K562 (cell line): ENCODE data around the gene CRLF3. TPM values are rescaled to one million over a fixed set of nuclear protein-coding genes. Genes with fewer than 3 reads are reported as not detected.
A peak's percentile ranks its signal among the peaks of the same experiment; 100 is the strongest.

Experiments used
- BCOR ChIP-seq: fragments of 450-650 bp; IDR thresholded peaks from 2 replicates; pipeline ENCODE4 v1.6.1; 2016
- DLX4 ChIP-seq: fragments of 250-450 bp; sonication (Bioruptor Pico); IDR thresholded peaks from 2 replicates; pipeline ENCODE4 v1.6.1; 2021; ENCODE audit warnings: mild to moderate bottlenecking
- ERF ChIP-seq: fragments of 450-650 bp; formaldehyde crosslinking; IDR thresholded peaks from 2 replicates; pipeline ENCODE4 v1.4.0; 2020; ENCODE audit warnings: mild to moderate bottlenecking, mixed read lengths
- GATAD2A ChIP-seq: fragments of 450-650 bp; IDR thresholded peaks from 2 replicates; pipeline ENCODE4 v1.6.1; 2017
- L3MBTL2 ChIP-seq: fragments of 450-650 bp; IDR thresholded peaks from 2 replicates; pipeline ENCODE4 v1.6.1; 2016; ENCODE audit warnings: mild to moderate bottlenecking, moderate library complexity
- MITF ChIP-seq: IDR thresholded peaks from 2 replicates; pipeline ENCODE4 v1.6.1; 2014; ENCODE audit warnings: antibody characterized with exemption
- NR1H2 ChIP-seq: sonication (generic); formaldehyde crosslinking; IDR thresholded peaks from 2 replicates; pipeline ENCODE4 v1.4.0; 2020; ENCODE audit warnings: mild to moderate bottlenecking, missing genetic modification reagents
- PTBP1 ChIP-seq: fragments of 200-400 bp; formaldehyde crosslinking; IDR thresholded peaks from 2 replicates; pipeline ENCODE4 v1.6.1; 2017; ENCODE audit warnings: low read depth, low read length
- RFX5 ChIP-seq: IDR thresholded peaks from 2 replicates; pipeline ENCODE4 v1.6.1; 2011; ENCODE audit warnings: low read depth, mild to moderate bottlenecking, improper control_type of control experiment, low read length
- STAT6 ChIP-seq: sonication (generic); formaldehyde crosslinking; IDR thresholded peaks from 2 replicates; pipeline ENCODE4 v1.8.1; 2023; ENCODE audit warnings: mild to moderate bottlenecking, missing genetic modification reagents
- TCF3 ChIP-seq: sonication (generic); formaldehyde crosslinking; IDR thresholded peaks from 2 replicates; pipeline ENCODE4 v1.4.0; 2020; ENCODE audit warnings: mild to moderate bottlenecking, missing genetic modification reagents
- TCFL5 ChIP-seq: fragments of 250-450 bp; sonication (Bioruptor Pico); conservative IDR thresholded peaks from 2 replicates; pipeline ENCODE4 v1.6.1; 2021; ENCODE audit warnings: mild to moderate bottlenecking, moderate library complexity, matching md5 sums
- TRIM25 ChIP-seq: fragments of 450-650 bp; IDR thresholded peaks from 2 replicates; pipeline ENCODE4 v1.7.0; 2016; ENCODE audit warnings: borderline replicate concordance
- ZNF124 ChIP-seq: sonication (generic); formaldehyde crosslinking; IDR thresholded peaks from 2 replicates; pipeline ENCODE4 v1.8.1; 2022; ENCODE audit warnings: missing genetic modification reagents
- ZNF197 ChIP-seq: fragments of 200-800 bp; sonication (Bioruptor generic); IDR thresholded peaks from 2 replicates; pipeline ENCODE4 v1.6.1; 2016; ENCODE audit warnings: low read depth, missing genetic modification characterization, missing compliant biosample characterization
- ZNF512 ChIP-seq: IDR thresholded peaks from 2 replicates; pipeline ENCODE4 v1.6.1; 2016; ENCODE audit warnings: missing genetic modification characterization, missing compliant biosample characterization
- ZNF639 ChIP-seq, 2 experiments: fragments of 200-800 bp in 1 of 2; sonication (Bioruptor generic) in 1 of 2; sonication (generic) in 1 of 2; formaldehyde crosslinking in 1 of 2; IDR thresholded peaks in 1 of 2; conservative IDR thresholded peaks in 1 of 2; 2 replicates each; pipeline versions ENCODE4 v1.5.0 to v1.6.1; 2016 to 2020; ENCODE audit warnings: missing compliant biosample characterization in 1 of 2, missing genetic modification characterization in 1 of 2, missing genetic modification reagents in 1 of 2
- polyA plus RNA-seq, 8 experiments: library from polyadenylated mRNA; depleted of rRNA in 4 of 8; stranded (reverse) in 5 of 8; unstranded in 3 of 8; fragments of >200 nt; fragmentation: Nextera tagmentation in 2 of 8; fragmentation: Illumina TruSeq in 1 of 8; extraction: Ambion mirVana in 2 of 8; extraction: Trizol in 1 of 8; gene quantifications; 2 replicates each; pipeline versions ENCODE4 v1.2.1 to v1.2.3, GENCODE V29; 2011 to 2014; ENCODE audit warnings: inconsistent platforms in 1 of 8, missing spikeins in 1 of 8
- total RNA-seq, 7 experiments: library from RNA; depleted of rRNA in 6 of 7; stranded (reverse); fragments of >200 nt in 6 of 7; fragmentation: Illumina TruSeq in 2 of 7; extraction: Trizol in 2 of 7; gene quantifications; 2 replicates each; pipeline versions ENCODE4 v1.2.1 to v1.2.3, GENCODE V29; 2011 to 2021; ENCODE audit warnings: low replicate concordance in 1 of 7

Gene CRLF3
- total and polyA plus RNA-seq, 9 of the 15 experiments (the other 6 are each of a cell fraction or from before 2014, with no cell fraction given): 13.2 to 55.9 (median 29.8) TPM

- TF ChIP-seq ZNF639 (CRISPR knock-in tag; conservative IDR thresholded peaks at IDR 0.05 in 1 of 2, IDR thresholded peaks at IDR 0.05 in 1 of 2) (peak in 1 of 2 experiments; percentile 85; a peak in 2 of 4 replicates), ZNF197 (CRISPR knock-in tag) (0 out of 2 replicates have a peak, but pooled peaks have one; percentile 53), PTBP1 (0 out of 2 replicates have a peak, but pooled peaks have one; percentile 26), MITF (no peak), TCFL5 (CRISPR knock-in tag) (no peak), ZNF512 (tag) (no peak), ZNF124 (CRISPR knock-in tag) (no peak), BCOR (peak; percentile 89), TCF3 (CRISPR knock-in tag) (peak; percentile 73), NR1H2 (CRISPR knock-in tag) (no peak), RFX5 (no peak), DLX4 (CRISPR knock-in tag) (no peak), TRIM25 (0 out of 2 replicates have a peak, but pooled peaks have one; percentile 9), STAT6 (CRISPR knock-in tag) (0 out of 2 replicates have a peak, but pooled peaks have one; percentile 2), ERF (CRISPR knock-in tag) (no peak), GATAD2A (no peak), L3MBTL2 (peak; percentile 93)
Observed at GRCh38 chr17:30824356-30825145, at the start of gene CRLF3 (continued).
